HG03521 (cell line): ENCODE measurements around the gene UPF3A.

ENCODE experiments used
- ATAC-seq: cut with Tn5 transposase; IDR thresholded peaks from one replicate; pipeline ENCODE4 v1.9.1; 2021; ENCODE audit warnings: mild to moderate bottlenecking, moderate library complexity; ENCODE audit not compliant: unreplicated experiment

Gene UPF3A

GRCh38 chr13:114303700-114304327, 22.4 kb downstream of the UPF3A start:
- no peak for ATAC-seq

- no peak for ATAC-seq
Observed at GRCh38 chr13:114304346-114305034, 23.1 kb downstream of the UPF3A start.

- ATAC-seq: no peak
Observed at GRCh38 chr13:114309086-114309485, 27.7 kb downstream of the UPF3A start.

- ATAC-seq: no peak
Observed at GRCh38 chr13:114309806-114310410, 28.5 kb downstream of the UPF3A start.

- ATAC-seq: no peak
Observed at GRCh38 chr13:114310956-114311355, 29.6 kb downstream of the UPF3A start.

- ATAC-seq: no peak
Observed at GRCh38 chr13:114311387-114311786, 30.0 kb downstream of the UPF3A start.

- no peak for ATAC-seq
Observed at GRCh38 chr13:114311908-114312307, 30.5 kb downstream of the UPF3A start.

- no peak for ATAC-seq
Observed at GRCh38 chr13:114313061-114313860, 31.9 kb downstream of the UPF3A start.

- ATAC-seq: peak; percentile 81
Observed at GRCh38 chr13:114314074-114314912, 32.9 kb downstream of the UPF3A start, which contains the start of gene CHAMP1. CHAMP1 (plus strand) TSS chr13:114314503; CDS start chr13:114323843, 9,340 bp downstream.

- no peak for ATAC-seq
Observed at GRCh38 chr13:114315074-114315785, 33.8 kb downstream of the UPF3A start.

- ATAC-seq: no peak
Observed at GRCh38 chr13:114318624-114319023, 37.2 kb downstream of the UPF3A start.

- no peak for ATAC-seq
Observed at GRCh38 chr13:114319441-114319913, 38.1 kb downstream of the UPF3A start.

- ATAC-seq: no peak
Observed at GRCh38 chr13:114320065-114320464, 38.7 kb downstream of the UPF3A start.

GRCh38 chr13:114321256-114321655, 39.9 kb downstream of the UPF3A start:
- ATAC-seq: no peak

GRCh38 chr13:114323349-114323748, 41.9 kb downstream of the UPF3A start:
- no peak for ATAC-seq

- ATAC-seq: no peak
Observed at GRCh38 chr13:114324334-114324733, 42.9 kb downstream of the UPF3A start.

GRCh38 chr13:114325729-114326128, 44.3 kb downstream of the UPF3A start:
- ATAC-seq: no peak

- no peak for ATAC-seq
Observed at GRCh38 chr13:114328034-114328433, 46.6 kb downstream of the UPF3A start.

- ATAC-seq: no peak
Observed at GRCh38 chr13:114328595-114328994, 47.2 kb downstream of the UPF3A start.

GRCh38 chr13:114330086-114330485, 48.7 kb downstream of the UPF3A start:
- ATAC-seq: no peak
